DMS53 (cell line): Measurements from ENCODE around the gene DHX9.
A peak's percentile ranks its signal among the peaks of the same experiment; 100 is the strongest.

Experiments used
- DNase-seq: peaks from one replicate; lab custom pipeline; 2025; lab: John Stamatoyannopoulos, UW

The DHX9 gene

DNA sequence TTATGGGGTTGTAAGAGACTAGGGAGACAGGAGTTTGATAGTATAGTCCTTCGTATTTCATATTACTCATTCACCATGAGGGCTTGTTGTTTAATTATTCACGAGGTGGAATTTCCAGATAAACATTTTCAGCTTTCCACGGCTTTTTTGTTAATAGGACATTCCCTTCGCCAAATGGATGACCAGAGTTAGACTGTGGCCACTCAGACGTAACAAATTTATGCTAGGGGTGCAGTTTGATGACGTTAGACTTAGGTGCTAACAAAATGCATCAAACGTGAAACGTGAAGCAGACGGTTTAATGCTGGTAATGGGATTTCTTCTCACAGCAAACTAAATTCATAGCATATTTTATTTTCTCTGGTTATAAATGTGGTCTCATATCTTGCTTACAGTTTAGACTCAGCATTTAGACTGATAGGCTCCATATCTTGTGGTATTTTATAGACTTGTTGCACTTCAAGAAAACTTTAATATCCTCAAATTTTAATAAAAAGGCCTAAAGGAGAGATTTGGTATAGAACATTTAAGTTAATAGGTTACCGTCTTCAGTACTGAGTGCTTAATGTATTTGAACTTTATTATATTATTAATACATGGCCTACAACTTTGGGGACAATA is 2.3 kb downstream of the DHX9 start:
- no peak for DNase-seq

DNA sequence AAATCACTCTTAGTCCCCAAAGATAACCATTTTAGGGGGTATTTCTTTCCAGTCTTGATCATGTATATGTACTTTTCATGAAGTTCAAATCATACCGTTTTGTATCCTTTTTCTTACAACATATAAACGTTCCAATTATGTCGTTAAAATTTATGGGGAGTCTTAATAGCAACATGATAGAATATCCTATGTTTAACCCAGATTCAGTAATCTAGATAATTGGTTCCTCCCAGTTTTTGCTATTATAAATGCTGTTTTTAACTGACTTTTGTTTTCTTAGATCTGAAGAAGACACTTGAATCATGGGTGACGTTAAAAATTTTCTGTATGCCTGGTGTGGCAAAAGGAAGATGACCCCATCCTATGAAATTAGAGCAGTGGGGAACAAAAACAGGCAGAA is 3.1 kb downstream of the DHX9 start:
- DNase-seq = no peak

DNA sequence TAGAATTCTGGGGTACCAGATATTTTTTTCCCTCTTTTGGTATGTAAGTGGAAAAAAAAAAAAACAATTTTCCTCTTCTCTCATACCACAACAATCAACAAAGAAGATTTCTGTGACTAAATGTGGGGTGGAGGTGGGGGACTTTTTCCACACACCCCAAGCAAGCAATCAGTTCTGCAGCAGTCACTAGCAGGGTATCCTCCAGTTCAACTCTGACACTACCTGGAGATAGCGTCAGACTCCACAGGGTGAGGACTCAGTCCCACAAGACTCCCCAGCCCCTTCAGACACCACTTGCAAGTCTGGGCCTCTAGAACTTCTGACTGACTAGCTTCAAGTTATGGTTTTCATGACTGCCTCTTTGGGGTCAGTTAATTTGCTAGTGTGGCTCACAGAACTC is 6.2 kb downstream of the DHX9 start:
- DNase-seq = no peak

DNA sequence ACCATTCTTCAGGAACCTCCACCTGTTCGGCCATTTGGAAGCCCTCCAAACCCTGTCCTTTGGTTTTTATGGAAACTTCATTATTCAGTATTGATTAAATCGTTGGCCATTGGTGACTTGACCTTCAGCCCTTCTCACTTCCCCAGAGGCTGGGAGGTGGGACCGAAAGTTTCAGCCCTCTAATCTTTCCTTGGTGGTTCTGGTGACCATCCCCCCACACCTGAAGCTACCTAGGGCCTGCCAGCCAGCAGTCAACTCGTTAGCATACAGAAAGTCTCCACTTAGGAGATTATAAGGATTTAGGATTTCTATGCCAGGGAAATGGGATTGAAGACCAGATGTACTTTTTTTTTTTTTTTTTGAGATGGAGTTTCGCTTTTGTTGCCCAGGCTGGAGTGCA is 6.7 kb downstream of the DHX9 start:
- no peak for DNase-seq

DNA sequence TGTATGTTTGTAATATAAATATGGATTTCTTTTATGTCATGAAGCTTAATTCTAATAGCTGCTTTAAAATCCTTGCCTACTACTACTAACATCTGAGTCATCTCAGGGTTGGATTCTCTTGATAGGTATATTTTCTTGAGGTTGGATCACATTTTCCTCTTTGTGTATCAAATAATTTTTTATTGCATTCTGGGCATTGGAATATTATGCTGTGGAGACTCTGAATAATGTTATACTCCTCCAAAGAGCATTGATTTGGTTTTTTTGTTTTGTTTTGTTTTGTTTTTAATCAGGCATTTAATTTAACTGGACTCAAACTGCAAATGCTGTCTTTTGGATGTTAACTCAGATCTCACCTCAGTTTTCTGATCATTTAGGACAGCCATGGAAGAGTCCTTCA is 8.0 kb downstream of the DHX9 start:
- no peak for DNase-seq

DNA sequence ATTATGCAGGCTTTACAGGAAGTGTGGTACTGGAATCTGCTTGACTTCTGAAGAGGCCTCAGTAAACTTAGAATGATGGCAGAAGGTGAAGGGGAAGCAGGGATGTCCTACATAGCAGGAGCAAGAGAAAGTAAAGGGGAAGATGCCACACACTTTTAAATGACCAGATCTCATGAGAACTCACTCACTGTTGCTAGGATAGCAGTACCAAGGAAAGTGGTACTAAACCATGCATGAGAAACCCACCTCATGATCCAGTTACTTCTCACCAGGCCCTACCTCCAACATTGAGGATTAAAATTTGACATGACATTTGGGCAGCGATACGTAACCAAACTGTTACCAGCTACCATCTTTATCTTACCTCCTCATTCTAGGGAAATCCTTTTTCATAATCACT is 9.6 kb downstream of the DHX9 start:
- no peak for DNase-seq

DNA sequence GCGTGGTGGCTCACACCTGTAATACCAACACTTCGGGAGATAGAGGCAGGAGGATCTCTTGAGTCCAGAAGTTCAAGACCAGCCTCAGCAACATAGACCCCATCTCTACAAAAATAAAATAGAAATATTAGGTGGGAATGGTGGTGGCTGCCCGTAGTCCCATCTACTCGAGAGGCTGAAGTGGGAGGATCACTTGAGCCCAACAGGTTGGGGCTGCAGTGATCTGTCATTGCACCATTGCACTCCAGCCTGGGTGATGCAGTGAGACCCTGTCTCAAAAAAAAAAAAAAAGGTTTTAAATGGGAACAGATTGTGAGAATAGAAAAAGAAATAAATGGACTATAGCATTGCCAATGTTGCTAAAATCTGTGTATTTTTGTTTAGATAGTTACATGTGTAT is 11.2 kb downstream of the DHX9 start:
- no peak for DNase-seq

DNA sequence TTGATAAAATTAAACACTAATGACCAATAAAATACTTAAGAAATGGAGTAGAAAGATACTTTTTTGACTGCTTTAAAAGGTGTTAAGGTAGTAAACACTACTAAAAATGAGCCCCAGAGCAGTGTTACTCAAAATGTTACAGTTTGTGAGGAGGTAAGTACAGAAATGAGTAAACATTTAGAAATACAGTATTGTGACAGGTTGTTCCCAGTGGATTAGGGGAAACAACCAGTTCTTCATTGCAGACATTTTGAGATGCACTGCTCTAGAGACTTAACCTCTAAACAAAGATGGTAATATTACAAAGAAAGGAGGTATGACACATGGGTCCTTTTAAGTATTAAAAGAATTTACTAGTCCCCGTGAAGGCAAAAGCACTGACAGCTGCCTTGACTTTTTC is 12.7 kb downstream of the DHX9 start:
- DNase-seq = peak; percentile 14

DNA sequence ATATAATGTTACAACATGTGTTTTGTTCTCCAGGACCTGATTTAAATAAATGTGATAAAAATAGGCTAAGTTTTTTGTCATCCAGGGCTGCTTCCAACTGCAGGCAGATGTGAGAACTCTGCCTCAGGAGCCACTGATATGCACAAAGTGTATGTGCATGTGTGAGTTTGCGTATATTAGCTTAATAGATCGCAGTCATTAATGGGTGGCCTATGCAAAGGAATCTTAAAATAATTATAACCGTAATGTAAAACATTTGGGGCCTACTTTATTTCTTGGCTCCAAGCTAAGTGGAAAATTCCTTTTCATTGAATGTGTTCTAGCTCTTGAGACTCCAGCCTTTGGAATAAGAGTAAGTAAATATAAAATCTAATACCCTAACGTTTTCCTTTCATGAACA is 16.8 kb downstream of the DHX9 start:
- no peak for DNase-seq

DNA sequence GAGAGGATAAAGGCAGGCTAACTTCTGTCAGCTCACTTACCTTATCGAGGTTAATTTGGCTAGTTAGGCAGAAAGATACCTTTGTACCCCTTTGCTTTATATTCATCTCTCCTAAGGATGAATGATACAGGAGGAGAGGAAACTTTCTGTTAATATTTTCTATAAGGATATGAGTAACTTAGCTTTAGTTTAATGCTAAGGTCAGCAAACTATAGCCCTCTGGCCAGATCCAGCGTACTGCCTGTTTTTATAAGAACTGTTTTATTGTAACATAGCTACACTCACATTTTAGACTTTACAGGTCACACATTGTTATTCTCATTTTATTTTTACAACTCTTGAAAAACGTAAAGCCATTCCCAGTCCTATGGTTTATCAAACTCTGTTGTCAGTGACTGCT is 18.1 kb downstream of the DHX9 start:
- no peak for DNase-seq

DNA sequence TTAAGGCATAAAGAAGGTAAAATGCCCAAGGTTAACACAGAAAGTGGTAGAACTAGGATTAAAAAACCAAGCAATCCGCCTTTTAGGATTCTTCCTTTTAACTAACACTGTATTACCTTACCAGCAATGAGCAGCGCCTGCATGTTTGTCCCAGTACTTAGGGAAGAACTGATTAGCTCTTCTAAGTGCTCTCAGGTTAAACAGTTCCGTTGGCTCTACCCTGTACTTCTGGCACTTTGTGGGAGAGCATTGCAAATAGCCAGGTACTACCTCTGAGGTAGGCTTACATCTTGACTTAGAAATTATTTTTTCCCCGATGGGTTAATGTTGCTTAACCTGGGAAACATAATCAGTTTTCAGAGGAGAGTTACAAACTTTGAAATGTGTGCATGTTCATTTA is 21.5 kb downstream of the DHX9 start:
- no peak for DNase-seq

DNA sequence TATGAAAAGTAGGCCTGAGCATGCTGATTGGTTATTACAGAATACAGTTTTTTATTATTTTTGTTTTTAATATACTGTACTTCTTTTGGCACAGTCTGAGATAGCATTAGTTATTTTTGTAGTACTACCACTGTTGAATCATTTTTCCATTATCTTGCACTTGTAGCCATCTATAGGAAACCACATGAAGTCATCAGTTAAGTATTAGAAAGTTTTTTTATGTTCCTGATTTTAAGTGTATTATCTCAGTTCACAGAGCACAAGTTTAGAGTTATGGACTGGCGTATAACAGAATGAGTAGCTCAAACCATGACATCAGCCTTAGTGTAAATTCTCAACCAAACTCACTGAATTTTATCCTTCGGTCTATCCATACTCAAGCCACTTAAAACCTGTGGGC is 22.8 kb downstream of the DHX9 start:
- no peak for DNase-seq

DNA sequence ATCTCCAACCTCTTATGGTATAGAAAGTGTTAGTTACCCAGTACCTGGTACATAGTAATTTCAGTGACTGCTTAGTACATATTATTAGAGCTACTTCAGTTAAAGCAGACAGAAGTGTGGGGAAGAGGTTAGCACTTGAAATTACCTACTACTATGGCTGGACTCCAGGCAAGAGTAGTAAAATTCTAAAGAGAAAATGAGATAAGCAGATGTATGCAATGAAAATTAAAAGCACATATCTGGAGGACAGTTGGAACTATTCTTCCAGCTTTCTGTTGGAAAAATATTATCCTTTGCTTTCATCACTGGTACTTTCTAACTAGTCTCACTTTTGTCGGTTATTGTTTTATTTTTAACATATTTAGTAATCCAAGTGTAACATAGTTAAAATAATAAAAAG is 23.7 kb downstream of the DHX9 start:
- no peak for DNase-seq

DNA sequence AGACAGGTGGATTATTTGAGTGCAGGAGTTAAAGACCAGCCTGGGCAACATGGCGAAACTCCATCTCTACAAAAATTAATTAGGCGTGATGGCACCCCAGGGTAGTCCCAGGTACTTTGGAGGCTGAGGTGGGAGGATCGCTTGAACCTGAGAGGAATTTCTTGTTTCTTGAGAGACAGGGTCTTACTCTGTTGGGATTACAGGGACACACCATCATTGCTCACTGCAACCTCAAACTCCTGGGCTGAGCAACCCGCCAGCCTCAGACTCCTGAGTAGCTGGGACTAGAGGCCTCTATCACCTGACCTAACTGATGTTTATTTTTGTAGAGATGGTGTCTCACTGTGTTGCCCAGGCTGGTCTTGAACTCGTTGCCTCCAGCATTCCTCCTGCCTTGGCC is 24.8 kb downstream of the DHX9 start:
- no peak for DNase-seq

GRCh38 chr1:182867861-182868260 is 28.7 kb downstream of the DHX9 start:
- DNase-seq = no peak

GRCh38 chr1:182869241-182869666 is 30.1 kb downstream of the DHX9 start:
- DNase-seq = no peak

DNA sequence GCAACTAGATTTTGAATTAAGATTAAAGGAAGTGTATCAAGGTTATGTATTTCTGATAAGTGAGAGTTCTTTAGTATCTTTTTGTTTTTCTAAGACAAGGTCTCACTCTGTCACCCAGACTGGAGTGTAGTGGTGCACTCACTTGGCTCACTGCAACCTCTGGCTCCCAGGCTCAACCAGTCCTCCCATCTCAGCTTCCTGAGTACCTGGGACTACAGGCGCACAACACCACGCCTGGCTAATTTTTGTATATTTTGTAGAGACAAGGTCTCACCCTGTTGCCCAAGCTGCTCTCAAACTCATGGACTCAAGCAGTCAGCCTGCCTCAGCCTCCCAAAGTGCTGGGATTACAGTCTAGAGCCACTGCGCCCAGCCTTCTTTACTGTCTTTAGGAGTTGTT is 33.7 kb downstream of the DHX9 start:
- DNase-seq = no peak

DNA sequence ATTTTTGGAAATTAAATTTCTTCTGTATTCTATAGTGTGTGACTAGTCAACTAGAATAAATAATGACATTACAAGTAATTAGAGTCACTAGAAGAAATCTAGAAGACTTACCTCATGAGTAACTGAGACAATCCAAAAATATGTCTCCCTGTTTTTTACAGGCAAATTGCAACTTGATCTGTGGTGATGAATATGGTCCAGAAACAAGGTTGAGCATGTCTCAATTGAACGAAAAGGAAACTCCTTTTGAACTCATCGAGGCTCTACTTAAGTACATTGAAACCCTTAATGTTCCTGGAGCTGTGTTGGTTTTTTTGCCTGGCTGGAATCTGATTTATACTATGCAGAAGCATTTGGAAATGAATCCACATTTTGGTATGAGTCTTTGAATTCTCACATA is 36.7 kb downstream of the DHX9 start:
- no peak for DNase-seq

DNA sequence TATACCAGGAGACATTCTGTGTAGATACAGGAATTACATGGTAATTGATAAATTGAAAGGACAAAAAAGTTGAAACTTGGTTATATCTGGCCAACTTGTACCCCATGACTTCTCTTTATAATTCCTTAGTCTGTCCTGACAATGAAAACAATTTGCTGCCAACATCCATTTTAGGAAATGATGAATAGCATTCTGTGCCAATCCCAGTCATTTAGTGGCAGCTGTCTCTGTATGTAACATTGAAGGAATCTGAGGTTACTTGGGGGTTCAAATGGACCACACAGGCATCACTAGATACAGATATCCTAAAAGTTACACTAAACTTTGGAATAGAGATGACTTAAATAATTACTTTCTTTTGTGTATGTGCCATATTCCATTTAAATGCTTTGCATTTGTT is 38.2 kb downstream of the DHX9 start:
- no peak for DNase-seq

DNA sequence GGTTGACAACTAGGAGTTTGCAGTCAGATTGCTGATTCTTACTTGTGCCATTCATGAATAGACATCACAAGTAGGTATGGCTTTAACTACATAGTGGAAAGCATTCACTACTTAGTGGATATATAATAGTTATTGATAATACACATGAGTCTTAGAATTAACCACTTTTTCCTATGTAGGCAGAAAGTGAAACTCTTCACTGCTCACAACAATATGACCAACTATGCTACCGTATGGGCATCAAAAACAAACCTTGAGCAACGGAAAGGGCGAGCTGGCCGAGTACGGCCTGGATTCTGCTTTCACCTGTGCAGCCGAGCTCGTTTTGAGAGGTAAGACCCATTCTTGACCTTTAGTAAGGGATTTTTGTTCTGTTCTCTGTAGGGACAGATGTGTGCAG is 38.7 kb downstream of the DHX9 start:
- no peak for DNase-seq

GRCh38 chr1:182884872-182885271 is 45.7 kb downstream of the DHX9 start:
- DNase-seq = no peak

DNA sequence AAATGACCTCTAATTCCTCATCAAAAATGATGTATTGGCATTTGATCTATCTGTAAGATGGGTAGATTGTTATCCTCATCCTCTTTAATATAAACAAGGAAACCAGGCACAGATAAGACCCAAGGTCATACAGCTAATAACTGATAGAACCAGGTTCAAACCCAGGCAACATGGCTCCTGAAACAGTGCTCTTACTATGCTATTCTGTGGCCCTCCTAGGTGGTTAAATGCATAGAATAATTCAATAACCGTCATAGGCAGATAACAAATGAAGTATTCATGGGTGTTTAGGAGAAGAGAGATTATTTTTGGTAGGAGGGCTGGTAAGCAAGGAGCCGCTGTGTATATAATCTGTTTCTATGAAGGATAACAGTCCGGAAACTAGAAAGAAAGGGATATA is 46.4 kb downstream of the DHX9 start:
- no peak for DNase-seq

DNA sequence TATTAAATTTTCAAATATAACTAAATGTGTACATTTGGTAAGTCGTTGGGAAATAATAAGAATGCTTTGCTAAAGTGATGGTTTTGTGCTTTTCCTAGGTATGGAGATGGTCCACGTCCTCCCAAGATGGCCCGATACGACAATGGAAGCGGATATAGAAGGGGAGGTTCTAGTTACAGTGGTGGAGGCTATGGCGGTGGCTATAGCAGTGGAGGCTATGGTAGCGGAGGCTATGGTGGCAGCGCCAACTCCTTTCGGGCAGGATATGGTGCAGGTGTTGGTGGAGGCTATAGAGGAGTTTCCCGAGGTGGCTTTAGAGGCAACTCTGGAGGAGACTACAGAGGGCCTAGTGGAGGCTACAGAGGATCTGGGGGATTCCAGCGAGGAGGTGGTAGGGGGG is 47.8 kb downstream of the DHX9 start:
- no peak for DNase-seq

DNA sequence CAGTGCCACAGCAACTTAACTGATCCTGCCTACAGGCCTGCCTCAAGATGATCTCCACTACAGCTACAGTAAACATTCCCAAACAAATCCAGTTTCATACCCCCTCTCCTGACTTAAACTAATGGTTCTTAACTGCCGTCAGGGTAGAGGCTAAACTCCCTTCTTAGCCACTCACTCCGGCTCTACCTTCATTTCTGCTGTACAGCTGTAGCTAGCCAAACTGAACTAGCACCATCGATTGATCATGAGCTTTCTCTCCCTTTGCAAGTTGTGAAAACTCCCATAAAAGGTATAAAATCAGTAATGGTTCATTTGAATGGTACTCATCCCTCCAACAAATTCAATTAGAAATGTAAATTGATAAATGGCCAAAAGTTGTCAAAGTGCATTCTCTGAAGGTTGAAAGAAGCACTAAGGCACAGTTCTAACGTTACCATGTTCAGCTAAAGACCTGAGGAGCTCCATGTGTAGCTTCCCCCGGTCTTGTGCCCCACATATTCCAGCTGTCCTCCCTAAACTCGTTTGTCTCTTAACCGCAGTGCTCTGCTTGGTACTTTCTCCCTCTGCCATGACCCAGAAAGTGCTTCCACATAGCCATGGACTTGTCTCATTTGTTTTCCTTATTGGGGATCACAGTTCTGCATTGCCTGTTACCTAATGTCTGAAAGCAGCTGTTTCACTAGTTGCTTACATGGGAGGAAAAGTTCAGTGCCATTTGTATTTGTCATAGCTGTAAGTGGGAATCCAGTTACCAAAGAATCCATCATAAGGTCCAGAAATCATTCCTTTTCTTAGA is 49.8 kb downstream of the DHX9 start:
- no peak for DNase-seq
